GM21360 (cell line): Measurements from ENCODE around the gene MYO1E.

Experiments used
- ATAC-seq: cut with Tn5 transposase; IDR thresholded peaks from one replicate; pipeline ENCODE4 v1.9.1; 2021; ENCODE audit warnings: mild to moderate bottlenecking, moderate library complexity; ENCODE audit not compliant: unreplicated experiment

The MYO1E gene

GRCh38 chr15:59205839-59206622 lies 166.6 kb downstream of the MYO1E start:
- no peak for ATAC-seq

- ATAC-seq: no peak
Measured at GRCh38 chr15:59203657-59204056, 169.0 kb downstream of the MYO1E start.

- no peak for ATAC-seq
Measured at GRCh38 chr15:59203008-59203407, 169.7 kb downstream of the MYO1E start.

GRCh38 chr15:59200560-59200959 lies 172.1 kb downstream of the MYO1E start:
- ATAC-seq: no peak

- ATAC-seq: no peak
Measured at GRCh38 chr15:59199626-59200465, 172.8 kb downstream of the MYO1E start.

- ATAC-seq: no peak
Measured at GRCh38 chr15:59197454-59197853, 175.2 kb downstream of the MYO1E start.

- ATAC-seq: no peak
Measured at GRCh38 chr15:59196416-59196815, 176.3 kb downstream of the MYO1E start.

- ATAC-seq: no peak
Measured at GRCh38 chr15:59194639-59195325, 177.9 kb downstream of the MYO1E start.

GRCh38 chr15:59191855-59192237 lies 180.8 kb downstream of the MYO1E start:
- no peak for ATAC-seq

GRCh38 chr15:59190291-59190690 lies 182.4 kb downstream of the MYO1E start:
- ATAC-seq: no peak

GRCh38 chr15:59189241-59189640 lies 183.4 kb downstream of the MYO1E start:
- ATAC-seq: no peak

- ATAC-seq: no peak
Measured at GRCh38 chr15:59186501-59186900, 186.2 kb downstream of the MYO1E start.

- no peak for ATAC-seq
Measured at GRCh38 chr15:59185725-59186124, 186.9 kb downstream of the MYO1E start.

GRCh38 chr15:59180945-59181600 lies 191.6 kb downstream of the MYO1E start:
- no peak for ATAC-seq

- no peak for ATAC-seq
Measured at GRCh38 chr15:59179717-59180116, 193.0 kb downstream of the MYO1E start.

- ATAC-seq: no peak
Measured at GRCh38 chr15:59178151-59178695, 194.4 kb downstream of the MYO1E start.

GRCh38 chr15:59177317-59177660 lies 195.4 kb downstream of the MYO1E start:
- no peak for ATAC-seq

- no peak for ATAC-seq
Measured at GRCh38 chr15:59176653-59177316, 195.9 kb downstream of the MYO1E start.

- ATAC-seq: peak; percentile 49
Measured at GRCh38 chr15:59174835-59175831, 197.5 kb downstream of the MYO1E start.
